NCI-H1930 (cell line): ENCODE measurements around the gene RNPC3.

ENCODE experiments used
- DNase-seq, 2 experiments: peaks; one replicate each; lab custom pipeline; 2025; lab: John Stamatoyannopoulos, UW

Gene RNPC3

GRCh38 chr1:103525607-103526507 is at the start of gene RNPC3:
RNPC3 (plus strand) TSS chr1:103525699; CDS start chr1:103526071, 372 bp downstream.
- DNase-seq = peak; percentile 51 to 85

- no peak for DNase-seq
Observed at GRCh38 chr1:103477101-103477500, 48.4 kb upstream of the RNPC3 start.

GRCh38 chr1:103489935-103490334 is 35.6 kb upstream of the RNPC3 start:
- DNase-seq = no peak

- DNase-seq = no peak
Observed at GRCh38 chr1:103492003-103492625, 33.4 kb upstream of the RNPC3 start.

GRCh38 chr1:103496014-103496635 is 29.4 kb upstream of the RNPC3 start:
- no peak for DNase-seq

- no peak for DNase-seq
Observed at GRCh38 chr1:103497404-103497803, 28.1 kb upstream of the RNPC3 start.

GRCh38 chr1:103509250-103509649 is 16.2 kb upstream of the RNPC3 start:
- no peak for DNase-seq

GRCh38 chr1:103513711-103514110 is 11.8 kb upstream of the RNPC3 start:
- DNase-seq = no peak

- DNase-seq = peak in 1 of 2 experiments; percentile 32
Observed at GRCh38 chr1:103514920-103515503, 10.5 kb upstream of the RNPC3 start.

GRCh38 chr1:103516283-103516682 is 9.2 kb upstream of the RNPC3 start:
- no peak for DNase-seq

- DNase-seq = no peak
Observed at GRCh38 chr1:103516693-103517092, 8.8 kb upstream of the RNPC3 start.

- DNase-seq = no peak
Observed at GRCh38 chr1:103517380-103518047, 8.0 kb upstream of the RNPC3 start.

GRCh38 chr1:103520822-103521221 is 4.7 kb upstream of the RNPC3 start:
- DNase-seq = no peak

GRCh38 chr1:103523346-103523745 is 2.2 kb upstream of the RNPC3 start:
- DNase-seq = no peak

- no peak for DNase-seq
Observed at GRCh38 chr1:103525114-103525606, 339 bp upstream of the RNPC3 start.

GRCh38 chr1:103527331-103527730 is 1.8 kb downstream of the RNPC3 start:
- no peak for DNase-seq

GRCh38 chr1:103529746-103530145 is 4.2 kb downstream of the RNPC3 start:
- no peak for DNase-seq

GRCh38 chr1:103538226-103538625 is 12.7 kb downstream of the RNPC3 start:
- DNase-seq = no peak

GRCh38 chr1:103541431-103541830 is 15.9 kb downstream of the RNPC3 start:
- DNase-seq = no peak

- DNase-seq = no peak
Observed at GRCh38 chr1:103546496-103546895, 21.0 kb downstream of the RNPC3 start.

- no peak for DNase-seq
Observed at GRCh38 chr1:103547840-103548239, 22.3 kb downstream of the RNPC3 start.

- DNase-seq = no peak
Observed at GRCh38 chr1:103560427-103560826, 34.9 kb downstream of the RNPC3 start.
